Measurements from ENCODE around the gene GLYATL1.
"Not testable (repeated sequence)": the region's sequence is repeated elsewhere in the genome, so short reads cannot be mapped to it uniquely, and the experiment has no call there.

The GLYATL1 gene

GRCh38 chr11:58994171-58994570 is 54.9 kb downstream of the GLYATL1 start:
- Mint-ChIP-seq H3K4me1 (peaks cover 14% of the 10 kb centered on the region), H3K27ac (no peak overlapping the region), H3K9me3 (no peaks in the 10 kb centered on the region), H3K36me3 (peaks cover 18% of the 10 kb centered on the region), H3K27me3 (no peaks in the 10 kb centered on the region), H3K4me3 (no peak overlapping the region)
- ATAC-seq (ENCODE audit: low read depth) (peak; percentile 46), DNase-seq (ENCODE audit: low spot score in 2 of 2) (no peak)

GRCh38 chr11:58998480-58999290 is 59.4 kb downstream of the GLYATL1 start:
- Mint-ChIP-seq H3K4me1 (peaks cover 17% of the 10 kb centered on the region), H3K9me3 (no peaks in the 10 kb centered on the region), H3K4me3 (no peak overlapping the region), H3K27me3 (no peaks in the 10 kb centered on the region), H3K27ac (peak overlapping the region; percentile 20), H3K36me3 (peaks cover 11% of the 10 kb centered on the region)
- ATAC-seq (ENCODE audit: low read depth) = peak; percentile 30
- no peak for DNase-seq (ENCODE audit: low spot score in 2 of 2)

GRCh38 chr11:58999291-58999680 is 60.0 kb downstream of the GLYATL1 start:
- Mint-ChIP-seq H3K4me3 (no peak overlapping the region), H3K9me3 (no peaks in the 10 kb centered on the region), H3K27ac (peak overlapping the region; percentile 19), H3K36me3 (peaks cover 10% of the 10 kb centered on the region), H3K27me3 (no peaks in the 10 kb centered on the region), H3K4me1 (peaks cover 13% of the 10 kb centered on the region)
- DNase-seq (ENCODE audit: low spot score in 2 of 2) (peak; percentile 15 to 26), ATAC-seq (ENCODE audit: low read depth) (peak; percentile 100)

GRCh38 chr11:59000003-59000402 is 60.7 kb downstream of the GLYATL1 start:
- ATAC-seq (ENCODE audit: low read depth) = no peak
- Mint-ChIP-seq H3K4me1 (peaks cover 9% of the 10 kb centered on the region), H3K36me3 (peaks cover 9% of the 10 kb centered on the region), H3K9me3 (no peaks in the 10 kb centered on the region), H3K27ac (no peak overlapping the region), H3K4me3 (no peak overlapping the region), H3K27me3 (no peaks in the 10 kb centered on the region)
- DNase-seq (ENCODE audit: low spot score in 2 of 2) = no peak

GRCh38 chr11:59002006-59002405 is 62.7 kb downstream of the GLYATL1 start:
- not testable (repeated sequence) for H3K4me3 Mint-ChIP-seq; ATAC-seq (ENCODE audit: low read depth); H3K27ac Mint-ChIP-seq; H3K27me3 Mint-ChIP-seq; H3K9me3 Mint-ChIP-seq; DNase-seq (ENCODE audit: low spot score in 2 of 2); H3K4me1 Mint-ChIP-seq
- H3K36me3 Mint-ChIP-seq = peaks cover 10% of the 10 kb centered on the region
